CD4-positive, alpha-beta T cell (primary cell): Measurements from ENCODE around the gene PANX2. TPM values are rescaled to one million over a fixed set of nuclear protein-coding genes. Genes with fewer than 3 reads are reported as not detected.

Experiments used
- ATAC-seq: fragments of 200-7000 bp; cut with Tn5 transposase; one replicate; pipeline ENCODE4 v1.10.0; 2022; ENCODE audit warnings: mild to moderate bottlenecking; ENCODE audit not compliant: poor library complexity
- CTCF ChIA-PET: fragments of 350-600 bp; sonication (Branson Sonifier 250); formaldehyde crosslinking; loops from one replicate; lab custom pipeline; 2021; ENCODE audit warnings: antibody characterized with exemption, inconsistent platforms; lab: Charles Lee
- POLR2A ChIA-PET: fragments of 350-600 bp; sonication (Branson Sonifier 250); formaldehyde crosslinking; loops from one replicate; lab custom pipeline; 2021; ENCODE audit warnings: antibody characterized with exemption, inconsistent platforms; lab: Charles Lee
- DNase-seq, 14 experiments: peaks; one replicate each; pipeline ENCODE4 v3.0.0-alpha.2; 2013 to 2020; ENCODE audit warnings: mixed read lengths in 2 of 14
- H3K27ac ChIP-seq, 2 donors: one replicate each; pipeline versions ENCODE4 v1.5.1 to v1.7.0; 2013; ENCODE audit warnings: low read length in 2 of 2, low read depth in 1 of 2, mild to moderate bottlenecking in 1 of 2
- H3K27me3 ChIP-seq, 2 experiments: 1 replicate in 1 of 2; 2 replicates in 1 of 2; pipeline versions ENCODE4 v1.6.1 to v1.7.0; 2013; ENCODE audit warnings: low read length in 2 of 2, control low read depth in 1 of 2, mild to moderate bottlenecking in 1 of 2, moderate library complexity in 1 of 2; ENCODE audit not compliant: insufficient read depth in 2 of 2, control insufficient read depth in 1 of 2
- H3K36me3 ChIP-seq: one replicate; pipeline ENCODE4 v1.6.1; 2013; ENCODE audit warnings: low read length, control low read depth; ENCODE audit not compliant: insufficient read depth
- H3K4me1 ChIP-seq: one replicate; pipeline ENCODE4 v1.6.1; 2013; ENCODE audit warnings: low read length, control low read depth; ENCODE audit not compliant: insufficient read depth
- H3K4me3 ChIP-seq: one replicate; pipeline ENCODE4 v1.5.1; 2013; ENCODE audit warnings: mild to moderate bottlenecking, low read length, moderate library complexity
- H3K9me3 ChIP-seq, 2 experiments: 1 replicate in 1 of 2; 2 replicates in 1 of 2; pipeline versions ENCODE4 v1.6.1 to v1.7.0; 2013; ENCODE audit warnings: low read length in 2 of 2, mild to moderate bottlenecking in 2 of 2, control low read depth in 1 of 2, moderate library complexity in 1 of 2; ENCODE audit not compliant: control insufficient read depth in 1 of 2, insufficient read depth in 1 of 2
- H3K27ac Mint-ChIP-seq: one replicate; pipeline ENCODE4 v1.8.0; 2020; ENCODE audit warnings: mixed read lengths
- H3K27me3 Mint-ChIP-seq: one replicate; pipeline ENCODE4 v1.8.0; 2021; ENCODE audit warnings: mixed read lengths
- H3K36me3 Mint-ChIP-seq: one replicate; pipeline ENCODE4 v1.8.0; 2021; ENCODE audit warnings: low read depth, mixed read lengths
- H3K4me1 Mint-ChIP-seq: one replicate; pipeline ENCODE4 v1.8.0; 2021; ENCODE audit warnings: low read depth, mixed read lengths
- H3K4me3 Mint-ChIP-seq: one replicate; pipeline ENCODE4 v1.8.0; 2020; ENCODE audit warnings: mild to moderate bottlenecking, mixed read lengths
- H3K9me3 Mint-ChIP-seq: one replicate; pipeline ENCODE4 v1.8.0; 2020; ENCODE audit warnings: mixed read lengths
- intact Hi-C, 2 experiments: fragments of 100-400 bp; cut with DNase I in 1 of 2; cut with micrococcal nuclease in 1 of 2; formaldehyde crosslinking; loops; one replicate each; pipeline versions ENCODE4 v1.15.1 to v1.9.0; 2023 to 2025; cut with DNase I, micrococcal nuclease
- total RNA-seq, 174 experiments: library from RNA in 2 of 174; stranded (reverse) in 2 of 174; gene quantifications; one replicate each; pipeline ENCODE4 v1.2.3 and lab custom pipeline; 2021 to 2026
- TF ChIP-seq, protein P1 (sequence below): fragments of 200-600 bp; IDR thresholded peaks from one replicate; pipeline ENCODE4 v1.8.0; 2022; ENCODE audit warnings: antibody characterized with exemption, mild to moderate bottlenecking

Gene PANX2
- total RNA-seq, 2 experiments from 2014 or later = 0.11 to 0.16 TPM

GRCh38 chr22:50210378-50211139 lies 40.0 kb downstream of the PANX2 start:
- CTCF ChIA-PET = interaction anchor here (1.4 kb wide), 1 partner anchor 62 kb away, joined by 6 read pairs; no protein-coding TSS in a partner anchor
- no peaks in the 10 kb centered on the region for H3K27me3 Mint-ChIP-seq
- Histone ChIP-seq H3K36me3 (peaks cover 69% of the 10 kb centered on the region), H3K4me3 (no peak overlapping the region), H3K9me3 (no peaks in the 10 kb centered on the region), H3K27me3 (no peaks in the 10 kb centered on the region), H3K27ac (no peak overlapping the region), H3K4me1 (peaks cover 20% of the 10 kb centered on the region)
- POLR2A ChIA-PET = interaction anchor here (1.2 kb wide), 1 partner anchor 34 kb away, joined by 5 read pairs; the partner anchor contains the start of gene TUBGCP6
- no peaks in the 10 kb centered on the region for H3K9me3 Mint-ChIP-seq
- TF ChIP-seq, protein P1, sequence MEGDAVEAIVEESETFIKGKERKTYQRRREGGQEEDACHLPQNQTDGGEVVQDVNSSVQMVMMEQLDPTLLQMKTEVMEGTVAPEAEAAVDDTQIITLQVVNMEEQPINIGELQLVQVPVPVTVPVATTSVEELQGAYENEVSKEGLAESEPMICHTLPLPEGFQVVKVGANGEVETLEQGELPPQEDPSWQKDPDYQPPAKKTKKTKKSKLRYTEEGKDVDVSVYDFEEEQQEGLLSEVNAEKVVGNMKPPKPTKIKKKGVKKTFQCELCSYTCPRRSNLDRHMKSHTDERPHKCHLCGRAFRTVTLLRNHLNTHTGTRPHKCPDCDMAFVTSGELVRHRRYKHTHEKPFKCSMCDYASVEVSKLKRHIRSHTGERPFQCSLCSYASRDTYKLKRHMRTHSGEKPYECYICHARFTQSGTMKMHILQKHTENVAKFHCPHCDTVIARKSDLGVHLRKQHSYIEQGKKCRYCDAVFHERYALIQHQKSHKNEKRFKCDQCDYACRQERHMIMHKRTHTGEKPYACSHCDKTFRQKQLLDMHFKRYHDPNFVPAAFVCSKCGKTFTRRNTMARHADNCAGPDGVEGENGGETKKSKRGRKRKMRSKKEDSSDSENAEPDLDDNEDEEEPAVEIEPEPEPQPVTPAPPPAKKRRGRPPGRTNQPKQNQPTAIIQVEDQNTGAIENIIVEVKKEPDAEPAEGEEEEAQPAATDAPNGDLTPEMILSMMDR = no peak
- peaks cover 21% of the 10 kb centered on the region for H3K4me1 Mint-ChIP-seq
- no peak for ATAC-seq
- DNase-seq = peak in 1 of 14 experiments; percentile 39
- H3K4me3 Mint-ChIP-seq = no peak overlapping the region
- H3K36me3 Mint-ChIP-seq = peaks cover 56% of the 10 kb centered on the region
- H3K27ac Mint-ChIP-seq = no peak overlapping the region
- intact Hi-C loops = no loop called here

DNA sequence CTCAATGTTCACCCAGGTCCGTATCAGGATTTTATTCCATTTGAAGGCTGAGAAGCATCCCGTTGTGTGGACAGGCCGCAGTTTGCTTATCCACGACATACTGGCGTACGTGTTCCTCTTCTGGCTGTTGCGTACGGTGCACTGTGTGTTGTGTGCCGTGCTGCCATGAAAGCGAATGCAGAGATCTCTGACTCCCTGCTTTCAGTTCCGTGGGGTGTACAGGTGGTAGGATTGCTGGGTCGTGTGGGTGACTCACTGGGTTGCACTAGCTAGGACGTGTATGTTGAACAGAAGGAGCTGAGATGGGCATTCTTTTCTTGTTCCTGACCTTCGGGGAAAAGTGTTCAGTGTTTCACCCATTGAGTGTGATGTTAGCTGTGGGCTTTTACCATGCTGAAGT lies 40.6 kb downstream of the PANX2 start:
- no peak for ATAC-seq
- H3K9me3 Mint-ChIP-seq = no peaks in the 10 kb centered on the region
- H3K9me3 ChIP-seq = no peaks in the 10 kb centered on the region
- H3K4me1 ChIP-seq = peaks cover 20% of the 10 kb centered on the region
- DNase-seq = no peak
- H3K36me3 Mint-ChIP-seq = peaks cover 61% of the 10 kb centered on the region
- peaks cover 71% of the 10 kb centered on the region for H3K36me3 ChIP-seq
- H3K27me3 Mint-ChIP-seq = no peaks in the 10 kb centered on the region
- ChIA-PET POLR2A (interaction anchor here (1.2 kb wide), 1 partner anchor 33 kb away, joined by 5 read pairs; the partner anchor contains the start of gene TUBGCP6), CTCF (interaction anchor here (1.4 kb wide), 1 partner anchor 62 kb away, joined by 6 read pairs; no protein-coding TSS in a partner anchor)
- no peaks in the 10 kb centered on the region for H3K27me3 ChIP-seq
- TF ChIP-seq, protein P1 = no peak
- no peak overlapping the region for H3K27ac Mint-ChIP-seq
- peaks cover 21% of the 10 kb centered on the region for H3K4me1 Mint-ChIP-seq
- intact Hi-C loops = no loop called here
- no peak overlapping the region for H3K4me3 ChIP-seq
- H3K4me3 Mint-ChIP-seq = no peak overlapping the region
- no peak overlapping the region for H3K27ac ChIP-seq

- TF ChIP-seq, protein P1 = no peak
- ChIA-PET CTCF (interaction anchor here (1.2 kb wide), 1 partner anchor 64 kb away, joined by 3 read pairs; no protein-coding TSS in a partner anchor), POLR2A (no interaction called here)
- Histone ChIP-seq H3K36me3 (peaks cover 71% of the 10 kb centered on the region), H3K4me3 (no peak overlapping the region), H3K9me3 (no peaks in the 10 kb centered on the region), H3K27me3 (no peaks in the 10 kb centered on the region), H3K27ac (no peak overlapping the region), H3K4me1 (peaks cover 18% of the 10 kb centered on the region)
- intact Hi-C loops = no loop called here
- H3K27ac Mint-ChIP-seq = peak overlapping the region; percentile 39
- H3K4me1 Mint-ChIP-seq = peaks cover 21% of the 10 kb centered on the region
- peaks cover 63% of the 10 kb centered on the region for H3K36me3 Mint-ChIP-seq
- DNase-seq (no peak), ATAC-seq (no peak)
- no peaks in the 10 kb centered on the region for H3K27me3 Mint-ChIP-seq
- H3K4me3 Mint-ChIP-seq = no peak overlapping the region
- no peaks in the 10 kb centered on the region for H3K9me3 Mint-ChIP-seq
Measured at GRCh38 chr22:50213263-50213662, 42.7 kb downstream of the PANX2 start.
